Motor neuron (in vitro differentiated cells): ENCODE data around the gene PIAS4. TPM values are rescaled to one million over a fixed set of nuclear protein-coding genes. Genes with fewer than 3 reads are reported as not detected.
"Not testable (repeated sequence)": the region's sequence is repeated elsewhere in the genome, so short reads cannot be mapped to it uniquely, and the experiment has no call there.

ENCODE experiments used
- ATAC-seq, 8 experiments: fragments of 200-7000 bp; cut with Tn5 transposase; replicated peaks in 6 of 8; 2 replicates each; pipeline ENCODE4 v1.8.0; 2021; ENCODE audit warnings: mild to moderate bottlenecking in 8 of 8, moderate library complexity in 8 of 8
- H3K27ac ChIP-seq, 2 donors: fragments of 250-450 bp; sonication (Bioruptor Pico); 2 replicates each; pipeline ENCODE4 v1.9.0; 2021; ENCODE audit warnings: antibody characterized with exemption in 2 of 2, mild to moderate bottlenecking in 2 of 2, moderate library complexity in 1 of 2
- H3K4me1 ChIP-seq, 2 donors: fragments of 250-450 bp; sonication (Bioruptor Pico); replicated peaks in 1 of 2; 2 replicates each; pipeline ENCODE4 v1.6.1; 2021; ENCODE audit warnings: antibody characterized with exemption in 2 of 2, mild to moderate bottlenecking in 2 of 2, moderate library complexity in 1 of 2
- H3K4me3 ChIP-seq, 5 donors: fragments of 250-450 bp; sonication (Bioruptor Pico); 2 replicates each; pipeline ENCODE4 v1.9.0; 2021; ENCODE audit warnings: antibody characterized with exemption in 5 of 5, mild to moderate bottlenecking in 5 of 5, moderate library complexity in 4 of 5
- WGBS, 10 experiments: fragments of 450-650 bp; shearing (Covaris generic); methylation state at CpG; one replicate each; pipeline ENCODE4 v1.0.0; 2022; 5-methylcytosine and 5-hydroxymethylcytosine counted together
- in situ Hi-C, 9 experiments: fragments of 400-800 bp; cut with MboI; loops; one replicate each; pipeline ENCODE4 v1.15.0; 2021; ENCODE audit warnings: low sequenced_read_pairs in 9 of 9, low pct_unique_long_range_greater_than_20kb in 2 of 9; ENCODE audit not compliant: unreplicated experiment in 9 of 9
- total RNA-seq, 8 experiments: library from RNA; unstranded; fragments of 300-600 nt; gene quantifications; 2 replicates each; pipeline versions ENCODE4 v1.2.3 to v1.2.4, GENCODE V29; 2022

Gene PIAS4
- 10 to 100 TPM; 11.6 to 31.8 (median 22.6) TPM for total RNA-seq

- 0 to 1% (median 0%) methylated on average over 1 to 16 of the region's 91 CpGs; no CpG with 5 or more reads in 6 of the 10 experiments for WGBS, 10 experiments
- H3K4me1 ChIP-seq, result peaks cover 21 to 24% of the 10 kb centered on the region in 2 donors
- peak within 1 kb of the TSS; percentile 89 to 94 for H3K27ac ChIP-seq
- ATAC-seq, result peak; percentile 85 to 94 (median 94)
- in situ Hi-C loops, result no loop called here
- H3K4me3 ChIP-seq, result peak within 1 kb of the TSS; percentile 73 to 99 (median 90)
Observed at GRCh38 chr19:4007021-4007835, at the start of gene PIAS4. TSS of gene PIAS4 (plus strand) at chr19:4007736. CDS start at chr19:4007761, 25 bp downstream.

- WGBS, 10 experiments, result 80 to 100% (median 98%) methylated on average over 1 to 16 of the region's 86 CpGs; no CpG with 5 or more reads in 6 of the 10 experiments
Observed at GRCh38 chr19:3958836-3959765, 48.4 kb upstream of the PIAS4 start.

GRCh38 chr19:3959766-3960131, 47.8 kb upstream of the PIAS4 start:
- in situ Hi-C loops, result no loop called here
- 92% methylated on average over 2 of the region's 15 CpGs; no CpG with 5 or more reads in 9 of the 10 experiments for WGBS, 10 experiments
- Histone ChIP-seq H3K27ac (no peak overlapping the region), H3K4me1 (no peaks in the 10 kb centered on the region), H3K4me3 (no peak overlapping the region)
- peak in 3 of 8 experiments; percentile 1 to 15 (median 11) for ATAC-seq

More at GRCh38 chr19:3958836-3959765, 48.4 kb upstream of the PIAS4 start:
- no peaks in the 10 kb centered on the region for H3K4me1 ChIP-seq
- ATAC-seq, result peak in 5 of 8 experiments; percentile 4 to 26 (median 20)
- no peak overlapping the region for H3K27ac ChIP-seq
- in situ Hi-C loops, result no loop called here
- no peak overlapping the region for H3K4me3 ChIP-seq

- no peaks in the 10 kb centered on the region for H3K4me1 ChIP-seq
- in situ Hi-C loops, result no loop called here
- no peak for ATAC-seq
- 80 to 100% (median 100%) methylated on average over 1 to 2 of the region's 24 CpGs; no CpG with 5 or more reads in 7 of the 10 experiments for WGBS, 10 experiments
- H3K27ac ChIP-seq, result no peak overlapping the region
- no peak overlapping the region for H3K4me3 ChIP-seq
Observed at GRCh38 chr19:3961007-3961406, 46.5 kb upstream of the PIAS4 start.

DNA sequence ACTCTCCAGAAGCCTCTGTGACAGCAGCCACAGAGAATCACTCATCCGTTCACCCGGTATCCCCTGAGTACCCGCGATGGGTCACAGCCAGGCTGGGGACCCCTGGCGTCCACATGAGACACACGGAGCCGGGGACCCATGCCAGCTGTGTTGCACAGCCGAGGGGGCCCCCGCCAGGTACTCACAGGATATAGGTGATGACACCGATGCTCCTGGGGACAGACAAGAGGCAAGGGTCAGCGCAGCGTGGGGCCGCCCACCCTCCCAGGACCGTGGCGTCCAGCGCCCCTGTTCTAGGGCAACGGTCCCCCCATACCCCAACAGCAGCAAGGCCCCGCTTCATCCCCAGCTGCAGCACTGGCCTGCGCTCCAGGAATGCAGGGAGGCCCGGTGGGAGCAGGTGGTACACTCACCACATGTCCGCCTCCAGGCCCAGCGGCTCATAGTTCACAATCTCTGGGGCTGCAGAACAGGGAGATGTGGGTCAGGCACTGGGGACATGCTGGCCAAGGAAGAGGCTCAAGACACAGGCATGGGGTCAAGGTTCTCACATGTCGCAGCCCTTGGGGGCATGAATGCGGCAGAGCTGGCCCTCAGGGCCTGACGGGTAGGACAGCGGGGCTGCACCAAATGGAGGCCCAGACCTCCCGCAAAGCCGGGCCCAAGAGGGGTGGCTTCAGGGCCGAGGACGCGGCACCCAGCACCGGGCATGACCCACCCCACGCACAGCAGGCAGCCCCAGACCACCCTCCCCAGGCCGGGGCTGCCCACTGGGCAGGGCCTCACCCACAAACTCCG, 43.9 kb upstream of the PIAS4 start:
- in situ Hi-C loops, result no loop called here
- H3K4me1 ChIP-seq, result peaks cover 0 to 3% of the 10 kb centered on the region in 2 donors
- ATAC-seq, result peak in 2 of 8 experiments; percentile 4 to 11
- 87% methylated on average over 3 of the region's 35 CpGs; no CpG with 5 or more reads in 9 of the 10 experiments for WGBS, 10 experiments
- H3K27ac ChIP-seq, result peak overlapping the region in 1 of 2 donors; percentile 23
- no peak overlapping the region for H3K4me3 ChIP-seq

DNA sequence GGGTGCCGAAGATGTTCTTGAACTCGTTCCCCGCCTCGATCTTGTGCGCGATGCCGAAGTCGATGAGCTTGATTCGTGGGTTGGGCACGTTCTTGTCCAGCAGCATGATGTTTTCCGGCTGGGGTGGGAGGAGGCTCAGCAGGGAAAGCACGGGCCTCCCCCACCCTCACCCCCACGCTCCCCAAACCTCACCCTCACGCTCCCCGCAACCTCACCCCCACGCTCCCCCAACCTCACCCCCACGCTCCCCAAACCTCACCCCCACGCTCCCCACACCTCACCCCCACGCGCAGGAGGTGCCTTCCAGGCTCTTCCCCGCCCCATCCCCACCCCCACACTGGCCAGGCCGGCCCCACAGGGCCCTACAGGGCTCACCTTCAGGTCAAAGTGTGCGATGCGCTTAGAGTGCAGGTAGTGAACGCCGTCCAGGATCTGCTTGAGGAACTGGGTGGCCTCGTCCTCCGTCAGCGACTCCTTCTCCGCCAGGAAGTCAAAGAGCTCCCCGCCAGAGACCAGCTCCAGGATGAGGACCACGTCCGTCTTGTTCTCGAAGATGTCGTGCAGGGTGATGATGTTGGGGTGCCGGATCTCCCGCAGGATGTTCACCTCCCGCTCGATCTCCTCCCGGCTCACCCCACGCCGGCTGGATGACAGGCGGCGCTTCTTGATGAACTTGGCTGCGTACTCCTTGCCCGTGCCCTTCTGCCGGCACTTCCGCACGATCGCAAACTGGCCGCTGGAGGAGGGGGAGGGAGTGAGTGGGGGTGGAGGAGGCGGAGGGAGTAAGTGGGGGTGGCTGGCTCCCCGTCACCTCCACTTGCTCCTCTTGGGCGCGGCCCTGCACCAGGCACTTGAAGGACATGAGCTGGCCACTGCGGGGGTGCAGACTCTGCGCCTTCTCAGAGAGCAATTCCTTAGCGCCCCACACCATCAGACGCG, 43.0 kb upstream of the PIAS4 start:
- H3K4me3 ChIP-seq, result no peak overlapping the region
- H3K4me1 ChIP-seq, result peaks cover 8 to 12% of the 10 kb centered on the region in 2 donors
- peak overlapping the region in 1 of 2 donors; percentile 23 for H3K27ac ChIP-seq
- in situ Hi-C loops, result no loop called here
- ATAC-seq, result no peak
- 92 to 95% methylated on average over 13 to 17 of the region's 60 CpGs; no CpG with 5 or more reads in 8 of the 10 experiments for WGBS, 10 experiments

DNA sequence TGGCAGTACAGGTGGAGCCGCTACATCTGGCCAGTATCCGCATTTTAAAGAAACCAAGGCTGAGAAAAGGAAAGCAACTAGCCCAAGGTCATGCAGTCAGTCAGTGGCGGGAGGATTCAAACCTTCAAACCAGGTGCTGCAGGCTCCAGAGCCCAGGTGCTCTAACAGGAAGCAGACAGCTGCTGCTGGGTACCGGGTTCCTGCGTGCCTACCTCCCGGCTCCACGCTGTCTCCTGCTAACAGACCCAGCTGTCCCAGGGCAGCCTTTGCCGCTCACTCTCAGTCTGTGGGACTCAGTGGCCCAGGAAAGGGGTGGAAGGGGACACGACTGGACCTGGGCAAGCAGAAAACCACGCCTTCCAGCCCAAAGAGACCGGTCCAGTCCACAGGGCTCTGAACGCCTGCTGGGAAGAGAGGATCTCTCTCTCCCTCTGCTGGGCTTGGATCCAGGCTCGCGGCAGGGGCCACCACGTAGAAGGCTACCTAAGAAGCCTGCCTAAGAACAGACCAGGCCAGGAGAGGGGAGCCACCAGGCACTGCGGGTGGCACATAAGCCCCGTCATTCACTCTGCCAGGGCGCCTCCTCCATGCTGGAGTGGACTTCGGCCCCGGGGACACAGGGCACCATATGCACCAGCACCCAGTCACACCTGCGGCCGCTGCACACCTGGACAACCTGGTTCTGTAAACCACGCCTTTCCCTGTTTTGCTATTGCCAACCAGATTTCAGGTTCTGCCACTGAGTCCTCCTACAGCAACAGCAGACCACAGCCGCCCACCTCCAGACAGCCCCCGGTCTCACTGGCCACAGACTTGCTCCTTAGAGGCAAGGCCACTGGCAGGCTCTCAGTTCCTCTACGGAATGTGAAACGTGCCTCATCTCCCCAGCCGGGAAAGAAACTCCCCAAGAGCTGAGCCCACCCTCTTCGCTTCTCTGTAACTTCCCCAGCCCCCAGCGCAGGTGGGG, 41.2 kb upstream of the PIAS4 start:
- no peak for ATAC-seq
- no peak overlapping the region for H3K4me3 ChIP-seq
- no peak overlapping the region for H3K27ac ChIP-seq
- in situ Hi-C loops, result no loop called here
- H3K4me1 ChIP-seq, result peaks cover 14 to 17% of the 10 kb centered on the region in 2 donors
- WGBS, 10 experiments, result 74 to 100% (median 87%) methylated on average over 1 to 13 of the region's 30 CpGs; no CpG with 5 or more reads in 4 of the 10 experiments

GRCh38 chr19:3967983-3968382, 39.6 kb upstream of the PIAS4 start:
- H3K4me3 ChIP-seq, ATAC-seq, in situ Hi-C loops: not testable (repeated sequence)
- Histone ChIP-seq H3K27ac (peak overlapping the region; percentile 41 to 75), H3K4me1 (peaks cover 18 to 21% of the 10 kb centered on the region in 2 donors)
- WGBS, 10 experiments, result 55 to 100% (median 93%) methylated on average over 1 to 5 of the region's 12 CpGs; no CpG with 5 or more reads in 4 of the 10 experiments

- WGBS, 10 experiments, result 0 to 66% (median 18%) methylated on average over 1 to 5 of the region's 9 CpGs; no CpG with 5 or more reads in 4 of the 10 experiments
- Histone ChIP-seq H3K27ac (peak overlapping the region; percentile 75 to 94), H3K4me1 (peaks cover 18 to 21% of the 10 kb centered on the region in 2 donors), H3K4me3 (peak overlapping the region; percentile 81 to 95 (median 86))
- in situ Hi-C loops, result no loop called here
- peak; percentile 41 to 62 (median 54) for ATAC-seq
Observed at GRCh38 chr19:3968556-3969434, 38.7 kb upstream of the PIAS4 start.
